Gastroesophageal sphincter (tissue), 3 donors: ENCODE measurements around the gene BBOX1.

Experiments
- CTCF ChIP-seq, 4 experiments: fragments of 200-600 bp in 2 of 4; fragments of 450-650 bp in 2 of 4; sonication (generic) in 1 of 4; IDR thresholded peaks; one replicate each; pipeline ENCODE4 v1.5.1; 2017 to 2019; ENCODE audit warnings: antibody characterized with exemption in 4 of 4, mild to moderate bottlenecking in 2 of 4, moderate library complexity in 2 of 4
- EP300 ChIP-seq: sonication (generic); formaldehyde crosslinking; IDR thresholded peaks from one replicate; pipeline ENCODE4 v1.6.1; 2017; ENCODE audit warnings: antibody characterized with exemption, mild to moderate bottlenecking
- POLR2A ChIP-seq, 2 donors: fragments of 450-650 bp; IDR thresholded peaks; one replicate each; pipeline ENCODE4 v1.6.1; 2017; ENCODE audit warnings: antibody characterized with exemption in 2 of 2, mild to moderate bottlenecking in 2 of 2, moderate library complexity in 1 of 2
- POLR2AphosphoS5 ChIP-seq: sonication (generic); formaldehyde crosslinking; IDR thresholded peaks from one replicate; pipeline ENCODE4 v1.6.1; 2017; ENCODE audit warnings: antibody characterized with exemption

DNA sequence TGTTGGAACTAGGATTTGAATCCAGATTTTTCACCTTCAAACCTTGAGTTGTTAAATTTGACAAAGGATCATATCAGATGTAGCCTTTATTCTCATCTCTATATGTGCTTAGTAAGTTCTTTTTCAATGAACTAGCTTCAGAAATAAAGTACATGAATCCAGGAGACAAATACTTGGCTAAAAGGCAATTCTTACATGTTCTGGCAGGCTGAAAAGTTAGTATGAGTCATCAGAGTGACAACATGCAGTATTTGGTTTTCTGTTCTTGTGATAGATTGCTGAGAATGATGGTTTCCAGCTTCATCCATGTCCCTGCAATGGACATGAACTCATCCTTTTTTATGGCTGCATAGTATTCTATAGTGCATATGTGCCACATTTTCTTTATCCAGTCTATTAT is 40.4 kb downstream of the BBOX1 start:
- TF ChIP-seq CTCF (IDR thresholded peaks at IDR 0.05) = no peak
- TF ChIP-seq POLR2AphosphoS5 = no peak
- TF ChIP-seq EP300 = no peak
- TF ChIP-seq POLR2A (IDR thresholded peaks at IDR 0.05) = no peak
